NT2/D1 (cell line): ENCODE data around the gene KRT32.

Experiments used
- SUZ12 ChIP-seq: IDR thresholded peaks from 2 replicates; pipeline ENCODE4 v1.6.1; 2011; ENCODE audit not compliant: insufficient read length, insufficient read depth; ENCODE audit errors: extremely low read depth
- YY1 ChIP-seq: IDR thresholded peaks from 2 replicates; pipeline ENCODE4 v1.6.1; 2011; ENCODE audit not compliant: insufficient read length, insufficient read depth
- ZNF274 ChIP-seq: IDR thresholded peaks from 2 replicates; pipeline ENCODE4 v1.6.1; 2011; ENCODE audit warnings: mild to moderate bottlenecking, low read depth, low read length

DNA sequence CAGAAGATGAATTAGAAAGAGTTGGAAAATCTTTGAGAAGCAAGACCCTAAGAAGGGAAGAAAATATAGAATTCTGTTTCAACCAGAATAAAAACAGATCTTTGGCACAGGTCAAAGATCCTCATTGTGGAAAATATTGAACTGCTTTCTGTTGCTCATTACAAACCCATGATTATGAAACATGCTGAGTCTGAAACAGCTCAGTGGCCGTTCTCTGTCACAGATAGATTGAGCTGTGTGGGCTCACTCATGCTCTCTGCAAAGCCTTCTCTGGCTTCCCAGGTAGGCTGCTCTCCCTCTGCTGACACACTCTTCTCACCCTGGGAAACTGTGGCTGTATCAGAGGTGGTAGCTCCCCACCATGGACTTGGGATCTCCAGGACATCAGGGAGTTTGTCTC lies 23.0 kb downstream of the KRT32 start:
- no peak for TF ChIP-seq YY1
- TF ChIP-seq ZNF274, result no peak
- TF ChIP-seq SUZ12, result no peak
